Endodermal cell (in vitro differentiated cells): ENCODE measurements around the gene EML1. TPM values are rescaled to one million over a fixed set of nuclear protein-coding genes. Genes with fewer than 3 reads are reported as not detected.

Experiments
- DNase-seq: peaks from one replicate; pipeline ENCODE4 v3.0.0-alpha.2; 2017
- H3K27ac ChIP-seq: 2 replicates; pipeline ENCODE4 v1.5.1; 2013; ENCODE audit warnings: mild to moderate bottlenecking, low read depth, low read length, moderate library complexity
- H3K27me3 ChIP-seq: 2 replicates; pipeline ENCODE4 v1.6.1; 2013; ENCODE audit warnings: mild to moderate bottlenecking, low read length, moderate library complexity; ENCODE audit not compliant: insufficient read depth, control insufficient read depth, poor library complexity, severe bottlenecking
- H3K36me3 ChIP-seq: 2 replicates; pipeline ENCODE4 v1.7.0; 2013; ENCODE audit warnings: mild to moderate bottlenecking, low read length, moderate library complexity; ENCODE audit not compliant: control insufficient read depth, insufficient read depth
- H3K4me1 ChIP-seq: one replicate; pipeline ENCODE4 v1.7.0; 2013; ENCODE audit warnings: low read length; ENCODE audit not compliant: control insufficient read depth, insufficient read depth
- H3K4me3 ChIP-seq: 2 replicates; pipeline ENCODE4 v1.5.1; 2013; ENCODE audit warnings: mild to moderate bottlenecking, low read length, moderate library complexity
- H3K9ac ChIP-seq: 2 replicates; pipeline ENCODE4 v1.6.1; 2013; ENCODE audit warnings: mild to moderate bottlenecking, low read length, moderate library complexity; ENCODE audit not compliant: poor library complexity, severe bottlenecking; ENCODE audit errors: extremely low read depth
- H3K9me3 ChIP-seq: 2 replicates; pipeline ENCODE4 v1.6.1; 2013; ENCODE audit warnings: mild to moderate bottlenecking, low read length, moderate library complexity; ENCODE audit not compliant: control insufficient read depth
- H3K27ac Mint-ChIP-seq: 2 replicates; pipeline ENCODE4 v1.8.0; 2020; ENCODE audit warnings: mixed read lengths
- H3K27me3 Mint-ChIP-seq: 2 replicates; pipeline ENCODE4 v1.8.0; 2021; ENCODE audit warnings: mild to moderate bottlenecking, mixed read lengths; ENCODE audit not compliant: insufficient read depth
- H3K36me3 Mint-ChIP-seq: 2 replicates; pipeline ENCODE4 v1.8.0; 2020; ENCODE audit warnings: low read depth, mixed read lengths
- H3K4me1 Mint-ChIP-seq: 2 replicates; pipeline ENCODE4 v1.8.0; 2020; ENCODE audit warnings: mixed read lengths
- H3K4me3 Mint-ChIP-seq: 2 replicates; pipeline ENCODE4 v1.8.0; 2020; ENCODE audit warnings: mild to moderate bottlenecking, moderate library complexity, mixed read lengths
- H3K9me3 Mint-ChIP-seq: 2 replicates; pipeline ENCODE4 v1.8.0; 2020; ENCODE audit warnings: mild to moderate bottlenecking, mixed read lengths
- WGBS, 2 experiments: methylation state at CpG; one replicate each; pipeline versions ENCODE4 v1.1.5 to v1.1.7; 2013; ENCODE audit warnings: missing lambda C conversion rate in 2 of 2, mixed read lengths in 1 of 2; ENCODE audit not compliant: insufficient coverage in 1 of 2, insufficient read length in 1 of 2; 5-methylcytosine and 5-hydroxymethylcytosine counted together
- total RNA-seq, 2 donors: library from RNA; stranded (reverse); fragmentation: NEBNext Ultra II Directional in 1 of 2; extraction: Animal tissue kit (Norgen Biotek cat#: 25700) in 1 of 2; gene quantifications; 2 replicates in 1 of 2; 3 replicates in 1 of 2; pipeline ENCODE4 v1.2.1, GENCODE V29; 2021
- TF ChIP-seq, protein P1 (sequence below): fragments of 200-600 bp; sonication (generic); conservative IDR thresholded peaks from 2 replicates; pipeline ENCODE4 v1.5.0; 2021; ENCODE audit warnings: antibody characterized with exemption, mild to moderate bottlenecking

Gene EML1
- total RNA-seq, 2 donors from 2014 or later: 25.0 to 31.4 TPM

DNA sequence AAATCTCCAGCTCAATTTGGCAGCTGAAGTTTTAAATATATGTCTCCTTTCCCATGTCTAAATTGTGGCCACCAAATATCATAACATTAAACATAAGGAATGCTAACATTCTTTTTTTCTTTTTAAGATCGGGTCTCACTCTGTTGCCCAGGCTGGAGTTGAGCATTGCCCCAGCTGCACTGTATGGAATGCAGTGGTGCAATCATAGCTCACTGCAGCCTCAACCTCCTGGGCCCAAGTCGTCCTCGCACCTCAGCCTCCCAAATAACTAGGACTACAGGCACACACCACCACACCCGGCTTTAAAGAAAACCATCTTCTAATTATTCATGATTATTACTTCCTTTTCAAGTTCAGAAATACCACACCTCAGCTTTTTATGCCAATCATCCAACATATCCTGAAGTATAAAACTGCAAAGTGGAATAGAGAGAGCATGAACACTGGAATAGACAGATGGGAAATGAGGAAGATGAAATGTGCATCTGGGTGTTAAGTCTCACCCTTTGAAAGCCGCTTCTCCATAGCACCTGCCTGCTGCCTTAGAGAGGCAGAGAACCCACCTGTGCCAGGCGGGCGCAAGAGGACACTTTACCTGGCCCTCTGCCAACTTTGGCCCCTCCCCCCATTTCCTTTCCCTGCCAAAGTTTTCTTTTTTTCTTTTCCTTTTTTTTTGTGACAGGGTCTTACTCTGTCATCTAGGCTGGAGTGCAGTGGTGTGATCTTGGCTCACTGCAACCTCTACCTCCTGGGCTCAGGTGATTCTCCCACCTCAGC is 2.8 kb upstream of the EML1 start:
- no peak overlapping the region for H3K27ac Mint-ChIP-seq
- H3K4me1 Mint-ChIP-seq: peaks cover 18% of the 10 kb centered on the region
- 94 to 95% methylated on average over 7 of the region's 7 CpGs for WGBS, 2 experiments

DNA sequence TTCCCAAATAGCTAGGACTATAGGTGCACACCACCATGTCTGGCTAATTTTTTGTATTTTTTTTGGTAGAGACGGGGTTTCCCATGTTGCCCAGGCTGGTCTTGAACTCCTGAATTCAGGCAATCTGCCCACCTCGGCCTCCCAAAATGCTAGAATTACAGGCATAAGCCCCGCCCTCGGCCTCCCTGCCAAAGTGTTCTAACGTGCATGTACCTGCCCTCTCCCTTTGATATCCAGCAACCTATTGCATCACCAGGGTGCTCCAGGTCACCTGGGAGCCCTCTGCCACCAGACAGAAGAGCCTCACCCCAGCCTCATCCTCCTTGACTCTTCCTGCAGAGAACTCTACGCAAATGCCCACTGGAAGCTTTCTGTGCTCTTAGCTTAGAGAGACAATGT is 2.2 kb upstream of the EML1 start:
- Histone ChIP-seq H3K9me3 (no peaks in the 10 kb centered on the region), H3K4me3 (no peak overlapping the region), H3K36me3 (no peaks in the 10 kb centered on the region), H3K9ac (no peak overlapping the region), H3K4me1 (no peaks in the 10 kb centered on the region), H3K27me3 (peaks cover 4% of the 10 kb centered on the region), H3K27ac (no peak overlapping the region)
- Mint-ChIP-seq H3K4me3 (no peak overlapping the region), H3K4me1 (peaks cover 13% of the 10 kb centered on the region), H3K27ac (no peak overlapping the region), H3K36me3 (no peaks in the 10 kb centered on the region), H3K27me3 (peaks cover 53% of the 10 kb centered on the region), H3K9me3 (no peaks in the 10 kb centered on the region)
- WGBS, 2 experiments: 88% methylated on average over 6 of the region's 6 CpGs
- TF ChIP-seq, protein P1, sequence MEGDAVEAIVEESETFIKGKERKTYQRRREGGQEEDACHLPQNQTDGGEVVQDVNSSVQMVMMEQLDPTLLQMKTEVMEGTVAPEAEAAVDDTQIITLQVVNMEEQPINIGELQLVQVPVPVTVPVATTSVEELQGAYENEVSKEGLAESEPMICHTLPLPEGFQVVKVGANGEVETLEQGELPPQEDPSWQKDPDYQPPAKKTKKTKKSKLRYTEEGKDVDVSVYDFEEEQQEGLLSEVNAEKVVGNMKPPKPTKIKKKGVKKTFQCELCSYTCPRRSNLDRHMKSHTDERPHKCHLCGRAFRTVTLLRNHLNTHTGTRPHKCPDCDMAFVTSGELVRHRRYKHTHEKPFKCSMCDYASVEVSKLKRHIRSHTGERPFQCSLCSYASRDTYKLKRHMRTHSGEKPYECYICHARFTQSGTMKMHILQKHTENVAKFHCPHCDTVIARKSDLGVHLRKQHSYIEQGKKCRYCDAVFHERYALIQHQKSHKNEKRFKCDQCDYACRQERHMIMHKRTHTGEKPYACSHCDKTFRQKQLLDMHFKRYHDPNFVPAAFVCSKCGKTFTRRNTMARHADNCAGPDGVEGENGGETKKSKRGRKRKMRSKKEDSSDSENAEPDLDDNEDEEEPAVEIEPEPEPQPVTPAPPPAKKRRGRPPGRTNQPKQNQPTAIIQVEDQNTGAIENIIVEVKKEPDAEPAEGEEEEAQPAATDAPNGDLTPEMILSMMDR: no peak
- DNase-seq: no peak

More for the DNA sequence above, 2.8 kb upstream of the EML1 start:
- no peaks in the 10 kb centered on the region for H3K9me3 ChIP-seq
- no peaks in the 10 kb centered on the region for H3K36me3 Mint-ChIP-seq
- DNase-seq: no peak
- peaks cover 3% of the 10 kb centered on the region for H3K4me1 ChIP-seq
- H3K9me3 Mint-ChIP-seq: no peaks in the 10 kb centered on the region
- H3K27me3 ChIP-seq: peaks cover 4% of the 10 kb centered on the region
- H3K36me3 ChIP-seq: no peaks in the 10 kb centered on the region
- TF ChIP-seq, protein P1: no peak
- no peak overlapping the region for H3K9ac ChIP-seq
- H3K4me3 Mint-ChIP-seq: no peak overlapping the region
- H3K27ac ChIP-seq: no peak overlapping the region
- H3K4me3 ChIP-seq: no peak overlapping the region
- peaks cover 59% of the 10 kb centered on the region for H3K27me3 Mint-ChIP-seq

DNA sequence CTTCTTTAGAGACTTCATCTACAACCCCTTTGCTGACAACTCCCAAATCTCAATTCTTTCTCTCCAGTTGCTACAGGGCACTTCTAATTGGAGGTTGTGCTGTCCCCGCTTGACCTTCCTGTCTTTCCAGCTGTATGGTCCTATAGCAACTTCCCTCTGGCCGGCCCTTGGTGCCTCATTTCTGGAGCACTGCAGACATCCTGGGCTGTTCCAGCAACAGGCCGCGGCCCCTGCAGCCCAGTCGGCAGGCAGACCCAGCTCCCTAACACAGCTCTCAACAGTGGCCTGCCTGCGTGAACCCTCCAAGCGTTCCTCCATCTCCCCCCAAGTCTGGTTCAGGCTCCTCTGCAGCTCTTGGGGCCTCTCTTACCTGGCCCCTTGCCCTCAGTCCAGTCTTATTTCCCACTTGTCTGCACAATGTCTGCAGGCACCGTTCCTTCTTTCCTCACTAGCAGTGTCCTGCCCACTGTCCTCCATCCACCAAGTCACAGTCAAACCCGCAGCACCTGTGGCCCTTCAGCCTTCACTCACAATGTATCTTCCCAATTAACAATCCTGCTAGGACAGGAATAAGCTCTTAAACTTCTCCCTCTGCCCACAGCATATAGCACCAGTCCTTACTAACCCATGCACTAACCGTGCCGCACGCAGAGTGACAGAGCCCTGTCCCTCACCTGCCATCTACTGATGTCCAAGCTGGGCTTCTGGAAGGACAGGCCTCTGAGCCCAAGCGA is 1.6 kb upstream of the EML1 start:
- Histone ChIP-seq H3K4me1 (no peaks in the 10 kb centered on the region), H3K9me3 (no peaks in the 10 kb centered on the region), H3K27ac (no peak overlapping the region), H3K9ac (no peak overlapping the region), H3K27me3 (no peaks in the 10 kb centered on the region), H3K36me3 (no peaks in the 10 kb centered on the region), H3K4me3 (no peak overlapping the region)
- Mint-ChIP-seq H3K4me3 (no peak overlapping the region), H3K4me1 (peaks cover 12% of the 10 kb centered on the region), H3K36me3 (no peaks in the 10 kb centered on the region), H3K27ac (no peak overlapping the region), H3K27me3 (peaks cover 47% of the 10 kb centered on the region), H3K9me3 (no peaks in the 10 kb centered on the region)
- no peak for DNase-seq
- WGBS, 2 experiments: 91 to 92% methylated on average over 13 of the region's 13 CpGs
- TF ChIP-seq, protein P1: no peak
